Thyroid gland (tissue), 4 donors: ENCODE data around the gene DYNC2LI1.

Experiments used
- CTCF ChIP-seq, 6 experiments: fragments of 200-600 bp in 3 of 6; fragments of 450-650 bp in 3 of 6; sonication (generic) in 3 of 6; IDR thresholded peaks; one replicate each; pipeline ENCODE4 v1.5.1; 2016 to 2019; ENCODE audit warnings: antibody characterized with exemption in 6 of 6, mild to moderate bottlenecking in 2 of 6, inconsistent platforms in 1 of 6, moderate library complexity in 1 of 6
- POLR2A ChIP-seq, 2 donors: fragments of 450-650 bp; IDR thresholded peaks; one replicate each; pipeline ENCODE4 v1.6.1; 2017; ENCODE audit warnings: antibody characterized with exemption in 2 of 2, mild to moderate bottlenecking in 2 of 2, moderate library complexity in 1 of 2

- TF ChIP-seq CTCF (IDR thresholded peaks at IDR 0.05) (no peak), POLR2A (IDR thresholded peaks at IDR 0.05) (no peak)
These were observed 48.9 kb upstream of the DYNC2LI1 start for GRCh38 chr2:43724728-43725526.
